HepG2 (cell line): ENCODE results near the gene PNPLA1. TPM values are rescaled to one million over a fixed set of nuclear protein-coding genes. Genes with fewer than 3 reads are reported as not detected.

Experiments used
- ATAC-seq: fragments of 200-7000 bp; cut with Tn5 transposase; 3 replicates; pipeline ENCODE4 v1.9.1; 2020; ENCODE audit warnings: mild to moderate bottlenecking, moderate library complexity
- BruUV-seq: library from RNA; stranded (reverse); fragments of 400-500 nt; replicated peaks from 2 replicates; lab custom pipeline; 2021; lab: Mats Ljungman, UMichigan
- CTCF ChIA-PET: fragments of 300-600 bp; formaldehyde crosslinking; extraction: SDS; loops from one replicate; lab custom pipeline; 2021; ENCODE audit warnings: low total read pairs, inconsistent platforms, low intra/inter-chr PET ratio; lab: Yijun Ruan, JAX
- POLR2A ChIA-PET: fragments of 350-600 bp; sonication (Branson Sonifier 250); formaldehyde crosslinking; loops from one replicate; lab custom pipeline; 2020; ENCODE audit warnings: antibody characterized with exemption, inconsistent platforms; lab: Yijun Ruan, JAX
- DNase-seq: peaks from one replicate; pipeline ENCODE4 v3.0.0-alpha.2; 2015; ENCODE audit warnings: low spot score
- FAIRE-seq: peaks from 3 replicates; lab custom pipeline; 2011; peaks lifted over from hg19 to GRCh38; lab: Jason Lieb, UNC
- H2AFZ ChIP-seq: one replicate; pipeline ENCODE4 v1.6.1; 2011; ENCODE audit warnings: low read length, inconsistent platforms
- H3K27ac ChIP-seq: fragments of 300-600 bp; 3 replicates; pipeline ENCODE4 v1.8.0; 2011; ENCODE audit warnings: mixed run types, mild to moderate bottlenecking, mixed read lengths, low read length, inconsistent platforms; ENCODE audit not compliant: insufficient read depth; ENCODE audit errors: extremely low read length
- H3K27me3 ChIP-seq, 2 experiments: fragments of 200-600 bp in 1 of 2; 2 replicates in 1 of 2; 3 replicates in 1 of 2; pipeline versions ENCODE4 v1.6.0 to v1.8.0; 2011; ENCODE audit warnings: low read length in 2 of 2, mild to moderate bottlenecking in 2 of 2, moderate library complexity in 2 of 2, inconsistent platforms in 1 of 2; ENCODE audit not compliant: insufficient read depth in 2 of 2, control insufficient read depth in 1 of 2
- H3K36me3 ChIP-seq, 2 experiments: fragments of 200-600 bp in 1 of 2; replicated peaks in 1 of 2; 2 replicates in 1 of 2; 3 replicates in 1 of 2; pipeline versions ENCODE4 v1.5.1 to v1.8.0; 2011; ENCODE audit warnings: low read length in 2 of 2, inconsistent platforms in 1 of 2; ENCODE audit not compliant: insufficient read depth in 2 of 2, control insufficient read depth in 1 of 2
- H3K4me1 ChIP-seq: 2 replicates; pipeline ENCODE4 v1.5.1; 2012; ENCODE audit warnings: low read length, inconsistent platforms; ENCODE audit not compliant: insufficient read depth
- H3K4me2 ChIP-seq: 2 replicates; pipeline ENCODE4 v1.6.0; 2011; ENCODE audit warnings: low read depth, low read length, inconsistent platforms
- H3K4me3 ChIP-seq, 3 experiments: fragments of 200-600 bp in 1 of 3; sonication (generic), shearing (Covaris generic) in 1 of 3; replicated peaks in 1 of 3; 2 replicates each; pipeline ENCODE4 v1.5.1; 2011 to 2016; ENCODE audit warnings: low read length in 3 of 3, inconsistent platforms in 2 of 3, low read depth in 2 of 3, mild to moderate bottlenecking in 2 of 3, control low read depth in 1 of 3, mixed read lengths in 1 of 3; ENCODE audit not compliant: insufficient read depth in 1 of 3
- H3K79me2 ChIP-seq: one replicate; pipeline ENCODE4 v1.6.1; 2011; ENCODE audit warnings: low read length, inconsistent platforms; ENCODE audit not compliant: insufficient read depth
- H3K9ac ChIP-seq: 2 replicates; pipeline ENCODE4 v1.6.0; 2011; ENCODE audit warnings: mild to moderate bottlenecking, low read depth, low read length, inconsistent platforms; ENCODE audit not compliant: insufficient read depth
- H3K9me3 ChIP-seq: 2 replicates; pipeline ENCODE4 v1.5.1; 2012; ENCODE audit warnings: mild to moderate bottlenecking, low read length
- H4K20me1 ChIP-seq: 2 replicates; pipeline ENCODE4 v1.6.0; 2011; ENCODE audit warnings: inconsistent platforms, mild to moderate bottlenecking, low read length, moderate library complexity; ENCODE audit not compliant: insufficient read depth
- ZFP82 ChIP-seq: sonication (generic); formaldehyde crosslinking; IDR thresholded peaks from 2 replicates; pipeline ENCODE4 v1.5.1; 2020; ENCODE audit warnings: mild to moderate bottlenecking, missing genetic modification reagents, borderline replicate concordance
- ZNF12 ChIP-seq: sonication (generic); formaldehyde crosslinking; IDR thresholded peaks from 2 replicates; pipeline ENCODE4 v1.5.0; 2020; ENCODE audit warnings: missing genetic modification reagents
- ZNF121 ChIP-seq: sonication (generic); formaldehyde crosslinking; IDR thresholded peaks from 2 replicates; pipeline ENCODE4 v1.5.0; 2020; ENCODE audit warnings: mild to moderate bottlenecking, missing genetic modification reagents
- ZNF224 ChIP-seq: sonication (generic); formaldehyde crosslinking; IDR thresholded peaks from 2 replicates; pipeline ENCODE4 v1.5.0; 2020; ENCODE audit warnings: mild to moderate bottlenecking, missing genetic modification reagents
- ZNF547 ChIP-seq: sonication (generic); formaldehyde crosslinking; IDR thresholded peaks from 2 replicates; pipeline ENCODE4 v1.5.1; 2020; ENCODE audit warnings: mild to moderate bottlenecking, missing genetic modification reagents
- ZNF784 ChIP-seq: sonication (generic); formaldehyde crosslinking; IDR thresholded peaks from 2 replicates; pipeline ENCODE4 v1.5.1; 2020; ENCODE audit warnings: missing genetic modification reagents, mild to moderate bottlenecking, borderline replicate concordance
- WGBS: methylation state at CpG from one replicate; pipeline ENCODE4 v1.1.6; 2017; ENCODE audit warnings: low lambda C conversion rate; 5-methylcytosine and 5-hydroxymethylcytosine counted together
- in situ Hi-C: cut with HindIII; loops from 2 replicates; pipeline ENCODE4 v1.10.0; 2017; ENCODE audit warnings: low pct_unique_long_range_greater_than_20kb; ENCODE audit not compliant: extremely low pct_ligation_motif_present
- intact Hi-C: fragments of 100-400 bp; cut with micrococcal nuclease; formaldehyde crosslinking; loops from one replicate; pipeline ENCODE4 v1.10.0; 2022; ENCODE audit not compliant: unreplicated experiment
- polyA plus RNA-seq, 8 experiments: library from polyadenylated mRNA; depleted of rRNA in 3 of 8; stranded (reverse) in 7 of 8; unstranded in 1 of 8; fragments of >200 nt; fragmentation: Illumina TruSeq in 4 of 8; extraction: Trizol in 4 of 8; gene quantifications; 2 replicates each; pipeline versions ENCODE4 v1.2.1 to v1.2.3, GENCODE V29; 2011 to 2016; ENCODE audit warnings: low read depth in 4 of 8, missing spikeins in 1 of 8, mixed read lengths in 1 of 8; ENCODE audit not compliant: insufficient read depth in 1 of 8
- total RNA-seq, 5 experiments: library from RNA; depleted of rRNA; stranded (reverse); fragments of >200 nt; fragmentation: Illumina TruSeq; extraction: Trizol; gene quantifications; 2 replicates each; pipeline ENCODE4 v1.2.3, GENCODE V29; 2016; ENCODE audit warnings: low read depth in 1 of 5
- TF ChIP-seq, protein P1 (sequence below): sonication (generic); formaldehyde crosslinking; IDR thresholded peaks from 2 replicates; pipeline ENCODE4 v1.8.1; 2023; ENCODE audit warnings: mild to moderate bottlenecking, missing genetic modification reagents, borderline replicate concordance

PNPLA1 gene
- total and polyA plus RNA-seq, 2 of the 13 experiments (the other 11 are each of a cell fraction or from before 2014, with no cell fraction given): not detected

DNA sequence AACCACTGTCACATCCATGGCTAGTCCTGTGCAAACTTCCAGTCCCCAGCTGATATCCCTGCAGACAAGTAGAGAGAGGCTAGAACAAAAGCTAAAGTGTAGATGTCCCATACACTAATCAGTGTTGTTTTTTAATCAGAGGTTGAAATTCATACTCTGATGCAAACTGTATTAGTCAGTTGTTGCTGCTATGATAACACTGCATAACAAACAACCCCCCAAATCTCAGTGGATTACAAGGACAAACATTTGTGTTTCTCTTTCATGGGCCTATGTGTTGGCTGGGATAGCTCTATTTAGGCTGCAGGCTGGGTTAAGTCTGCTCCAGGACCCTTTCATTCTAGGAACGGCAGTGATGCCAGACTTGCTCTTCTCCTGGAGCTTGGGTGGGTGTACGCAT is 40.0 kb downstream of the PNPLA1 start:
- intact Hi-C loops: no loop called here

DNA sequence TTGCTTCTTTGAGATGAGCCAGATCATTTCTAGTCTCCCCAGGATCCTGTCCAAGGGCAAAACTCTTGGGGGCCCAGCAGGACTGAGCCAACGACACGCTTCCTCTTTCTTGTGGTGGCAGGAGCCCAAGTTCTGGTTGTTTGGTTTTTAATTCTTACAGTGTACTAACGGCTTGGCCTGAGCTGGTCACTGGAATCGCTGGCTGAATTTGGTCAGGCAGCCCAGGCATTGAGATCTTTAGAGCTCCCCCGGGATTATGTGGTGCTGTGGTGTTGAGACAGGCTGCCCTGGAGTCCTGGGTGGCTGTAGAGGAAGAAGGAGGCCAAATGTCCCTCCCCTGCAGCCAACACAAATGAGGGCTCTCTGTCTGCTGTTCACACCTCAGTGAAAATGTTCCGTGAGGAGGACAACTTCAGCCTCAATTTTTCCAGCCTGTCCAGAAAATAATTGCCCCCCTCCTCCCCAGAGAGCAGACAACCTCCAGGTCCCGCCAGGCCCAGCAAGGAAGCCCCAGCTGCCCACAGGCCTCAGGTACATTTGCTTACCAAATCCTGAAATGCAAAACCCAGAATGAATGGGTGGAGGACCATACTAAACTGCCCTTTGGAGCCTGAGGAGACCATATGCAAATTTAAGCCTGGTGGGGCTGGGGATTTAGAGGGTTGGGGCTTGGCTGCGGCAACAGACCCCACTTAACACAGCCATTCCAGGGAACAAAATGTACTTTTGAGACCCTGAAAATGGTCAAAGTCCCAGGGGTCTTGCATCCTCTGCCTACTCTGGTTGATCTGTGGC is 43.2 kb downstream of the PNPLA1 start:
- Histone ChIP-seq H3K4me1 (peaks cover 6% of the 10 kb centered on the region; the same call in 1 of the 2 replicates), H3K9me3 (no peaks in the 10 kb centered on the region), H2AFZ (no peak overlapping the region), H3K9ac (no peak overlapping the region), H3K36me3 (no peaks in the 10 kb centered on the region)
- WGBS: 37% methylated on average over 8 of the region's 8 CpGs
- intact Hi-C loops: no loop called here
- no peak for FAIRE-seq
- TF ChIP-seq, protein P1, sequence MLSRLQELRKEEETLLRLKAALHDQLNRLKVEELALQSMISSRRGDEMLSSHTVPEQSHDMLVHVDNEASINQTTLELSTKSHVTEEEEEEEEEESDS (CRISPR knock-in tag): no peak
- no peak for TF ChIP-seq ZNF784 (CRISPR knock-in tag)
- peak; percentile 27; the same call in 1 of the 2 replicates for TF ChIP-seq ZNF121
- TF ChIP-seq, all 625 proteins: peak for 1
- CTCF ChIA-PET: no interaction called here
- H3K27ac ChIP-seq: no peak overlapping the region
- H3K4me3 ChIP-seq: no peak overlapping the region
- H3K27me3 ChIP-seq: peaks cover 3 to 47% of the 10 kb centered on the region in 2 experiments; a peak in 3 of 5 replicates
- ATAC-seq: peak; percentile 19; the same call in 2 of the 3 replicates
- no peak for DNase-seq
- H3K79me2 ChIP-seq: no peaks in the 10 kb centered on the region
- in situ Hi-C loops: no loop called here
- no TSS peak for BruUV-seq
- no peaks in the 10 kb centered on the region for H4K20me1 ChIP-seq
- POLR2A ChIA-PET: no interaction called here
- H3K4me2 ChIP-seq: no peak overlapping the region

More for the DNA sequence above, 40.0 kb downstream of the PNPLA1 start:
- DNase-seq (no peak), FAIRE-seq (no peak), ATAC-seq (no peak)
- Histone ChIP-seq H3K27ac (no peak overlapping the region), H3K36me3 (no peaks in the 10 kb centered on the region), H3K4me3 (no peak overlapping the region), H4K20me1 (no peaks in the 10 kb centered on the region), H3K79me2 (no peaks in the 10 kb centered on the region), H2AFZ (no peak overlapping the region), H3K4me1 (peaks cover 6% of the 10 kb centered on the region; the same call in 1 of the 2 replicates), H3K9me3 (no peaks in the 10 kb centered on the region), H3K27me3 (peaks cover 3 to 51% of the 10 kb centered on the region in 2 experiments; a peak in 3 of 5 replicates), H3K4me2 (no peak overlapping the region), H3K9ac (no peak overlapping the region)
- in situ Hi-C loops: no loop called here
- 64% methylated on average over 2 of the region's 2 CpGs for WGBS
- CTCF ChIA-PET: no interaction called here
- no TSS peak for BruUV-seq
- POLR2A ChIA-PET: no interaction called here
- no peak for TF ChIP-seq ZFP82 (CRISPR knock-in tag)
- TF ChIP-seq ZNF224: no peak
- TF ChIP-seq ZNF12: peak; percentile 80
- no peak for TF ChIP-seq ZNF547 (CRISPR knock-in tag)
